ENCODE data around the gene UQCR11. TPM values are rescaled to one million over a fixed set of nuclear protein-coding genes. Genes with fewer than 3 reads are reported as not detected.

Gene UQCR11
- total and polyA plus RNA-seq, 2 of the 8 experiments (the other 6 are each of a cell fraction or from before 2014, with no cell fraction given), result 162 to 171 TPM

DNA sequence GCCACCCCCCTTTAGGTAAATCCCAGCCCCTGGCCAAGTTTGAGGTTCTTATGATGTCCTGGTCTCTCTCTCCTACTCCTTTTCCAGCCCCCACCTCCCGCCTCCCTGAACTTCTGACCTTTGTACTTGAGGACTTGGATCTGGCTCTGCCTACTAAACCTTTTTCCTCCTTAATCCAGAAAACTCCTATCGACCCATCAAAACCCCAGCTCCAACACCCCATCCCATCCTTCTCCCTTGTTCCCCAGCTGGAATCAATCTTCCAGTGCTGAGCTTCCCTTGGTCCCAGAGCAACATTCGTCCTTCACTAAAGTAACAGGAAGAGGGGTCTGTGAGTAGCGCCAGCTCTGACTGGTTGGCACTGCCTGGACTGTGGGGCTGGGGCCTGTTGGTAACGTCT, 17.3 kb upstream of the UQCR11 start:
- Histone ChIP-seq H2BK12ac (ENCODE audit: low read depth, low read length) (0 out of 2 replicates have a peak overlapping the region, but pooled peaks have one; percentile 39), H3K4ac (replicated peaks; ENCODE audit: insufficient read length, low read depth, low read length) (no peak overlapping the region)
- TF ChIP-seq EP300 (IDR thresholded peaks at IDR 0.05; ENCODE audit: borderline replicate concordance in 1 of 2, low read depth in 2 of 2, low read length in 2 of 2) (no peak), CBX8 (IDR thresholded peaks at IDR 0.05; ENCODE audit: borderline replicate concordance, low read depth, low read length) (no peak), RFX5 (IDR thresholded peaks at IDR 0.05; ENCODE audit: borderline replicate concordance, low read depth, low read length) (no peak), ZNF274 (IDR thresholded peaks at IDR 0.05; ENCODE audit: borderline replicate concordance, extremely low read depth, low read length) (no peak), SIN3A (conservative IDR thresholded peaks at IDR 0.05 in 1 of 2, IDR thresholded peaks at IDR 0.05 in 1 of 2; ENCODE audit: low read depth in 1 of 2, low read length in 2 of 2) (no peak), GTF2F1 (IDR thresholded peaks at IDR 0.05; ENCODE audit: borderline replicate concordance, low read depth, low read length) (no peak), TEAD4 (IDR thresholded peaks at IDR 0.05; ENCODE audit: low read depth, low read length) (no peak), POLR2AphosphoS5 (IDR thresholded peaks at IDR 0.05; ENCODE audit: low read depth, low read length) (no peak), POLR2A (IDR thresholded peaks at IDR 0.05; ENCODE audit: control extremely low read depth in 1 of 2, low read depth in 2 of 2, low read length in 2 of 2) (no peak), HDAC2 (IDR thresholded peaks at IDR 0.05; ENCODE audit: borderline replicate concordance in 1 of 2, low read depth in 2 of 2, low read length in 2 of 2) (no peak), RBBP5 (IDR thresholded peaks at IDR 0.05; ENCODE audit: borderline replicate concordance, low read depth, low read length) (no peak), BRCA1 (IDR thresholded peaks at IDR 0.05; ENCODE audit: low read depth, low read length) (no peak), TBP (IDR thresholded peaks at IDR 0.05; ENCODE audit: low read depth, low read length) (no peak)

More for the DNA sequence above, 17.3 kb upstream of the UQCR11 start:
- Histone ChIP-seq H3K14ac (ENCODE audit: insufficient read length) (no peak overlapping the region), H3K4me2 (ENCODE audit: insufficient read depth in 1 of 2, low read depth in 2 of 2, low read length in 2 of 2) (no peak overlapping the region), H2BK15ac (ENCODE audit: low read length) (no peak overlapping the region), H2BK5ac (ENCODE audit: low read depth, low read length) (peak overlapping the region; percentile 30; the same call in 1 of the 2 replicates), H4K91ac (replicated peaks; ENCODE audit: insufficient read length, low read length) (no peak overlapping the region), H3K36me3 (ENCODE audit: control insufficient read depth in 2 of 4, insufficient read depth in 4 of 4, low read length in 3 of 4) (peaks cover 9 to 67% (median 45%) of the 10 kb centered on the region in 4 experiments), H2AFZ (ENCODE audit: low read length) (no peak overlapping the region), H3K4me1 (replicated peaks in 1 of 4; ENCODE audit: control insufficient read depth in 3 of 4, insufficient read depth in 4 of 4, low read length in 3 of 4) (peaks cover 0 to 8% (median 4%) of the 10 kb centered on the region in 4 experiments; a peak in 3 of 7 replicates), H3K9me3 (ENCODE audit: insufficient read depth in 2 of 2, low read depth in 1 of 2, low read length in 1 of 2) (no peaks in the 10 kb centered on the region), H3K27me3 (replicated peaks in 1 of 4; ENCODE audit: control insufficient read depth in 3 of 4, extremely low read depth in 1 of 4, insufficient read depth in 3 of 4, low read length in 3 of 4) (no peaks in the 10 kb centered on the region), H3K18ac (ENCODE audit: extremely low read depth, low read length) (no peak overlapping the region), H3K56ac (replicated peaks; ENCODE audit: insufficient read length, low read depth, low read length) (no peak overlapping the region), H3K79me1 (ENCODE audit: low read depth, low read length) (peaks cover 5% of the 10 kb centered on the region; the same call in 1 of the 2 replicates), H2BK120ac (replicated peaks; ENCODE audit: low read depth, low read length) (no peak overlapping the region), H4K5ac (ENCODE audit: insufficient read length, low read depth, low read length) (no peak overlapping the region), H3K79me2 (ENCODE audit: control insufficient read depth in 1 of 2, insufficient read depth in 2 of 2, low read length in 2 of 2) (peaks cover 0 to 2% of the 10 kb centered on the region in 2 experiments; a peak in 1 of 4 replicates), H3K9ac (replicated peaks in 1 of 4; ENCODE audit: extremely low read depth in 1 of 4, low read depth in 3 of 4, low read length in 3 of 4) (peak overlapping the region in 1 of 4 experiments; percentile 35; a peak in 2 of 7 replicates), H4K20me1 (replicated peaks in 1 of 2; ENCODE audit: control insufficient read depth in 1 of 2, insufficient read depth in 2 of 2, low read length in 2 of 2) (peaks cover 22 to 29% of the 10 kb centered on the region in 2 experiments), H3K4me3 (ENCODE audit: extremely low read depth in 1 of 4, insufficient read depth in 2 of 4, low read depth in 3 of 4, low read length in 4 of 4) (no peak overlapping the region), H3K23ac (ENCODE audit: insufficient read length) (no peak overlapping the region), H3K27ac (ENCODE audit: low read depth, low read length) (no peak overlapping the region), H2BK20ac (ENCODE audit: low read length) (no peak overlapping the region), H4K8ac (ENCODE audit: extremely low read depth, insufficient read depth, low read length) (peak overlapping the region; percentile 86; the same call in 1 of the 2 replicates), H2AK5ac (ENCODE audit: low read depth, low read length) (no peak overlapping the region), H3K23me2 (ENCODE audit: low read depth, low read length) (no peaks in the 10 kb centered on the region)
- POLR2A ChIA-PET (ENCODE audit: partially characterized antibody), result interaction anchor here (1.2 to 2.5 kb wide), 5 partner anchors 12 to 29 kb away, joined by 3 to 8 read pairs (median 5); no protein-coding TSS in a partner anchor
- DNase-seq (ENCODE audit: low read depth in 1 of 2, low spot score in 2 of 2), result no peak
- no peak for FAIRE-seq
- CTCF ChIA-PET (ENCODE audit: partially characterized antibody), result interaction anchor here (0.6 to 1.3 kb wide), 5 partner anchors 17 to 746 kb away, joined by 3 to 4 read pairs (median 4); no protein-coding TSS in a partner anchor
- 87% methylated on average over 5 of the region's 5 CpGs; no CpG with 5 or more reads in 1 of the 2 experiments for WGBS, 2 experiments (ENCODE audit: extremely low coverage in 1 of 2, insufficient coverage in 1 of 2, insufficient read length in 1 of 2, insufficient replicate concordance in 2 of 2, low coverage in 1 of 2, low lambda C conversion rate in 2 of 2, missing lambda C conversion rate in 1 of 2)
